T-helper 1 cell (primary cell): ENCODE results near the gene HPCAL4.
A peak's percentile ranks its signal among the peaks of the same experiment; 100 is the strongest.

Experiments
- DNase-seq, 5 donors: peaks; one replicate each; pipeline ENCODE4 v3.0.0-alpha.2; 2012 to 2020

The HPCAL4 gene

DNA sequence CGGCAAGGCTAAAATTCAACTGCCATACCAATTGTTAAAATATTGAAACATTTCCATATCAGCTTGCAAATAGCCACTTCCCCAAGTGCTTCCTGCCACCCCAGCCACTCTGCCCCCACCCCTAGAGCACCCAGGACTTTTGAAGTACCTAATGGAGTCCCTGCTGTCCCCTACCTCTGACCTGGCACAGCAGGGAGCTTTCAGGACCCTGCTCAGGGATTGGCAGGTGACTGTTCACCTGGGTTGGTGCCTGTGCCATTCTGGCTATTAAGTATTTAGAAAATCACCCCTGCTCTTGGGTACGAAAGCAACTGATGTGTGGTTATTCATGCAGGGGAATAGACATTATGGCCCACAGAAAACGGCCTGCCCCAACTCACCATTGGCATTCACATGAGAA is 9.1 kb upstream of the HPCAL4 start:
- DNase-seq = no peak

DNA sequence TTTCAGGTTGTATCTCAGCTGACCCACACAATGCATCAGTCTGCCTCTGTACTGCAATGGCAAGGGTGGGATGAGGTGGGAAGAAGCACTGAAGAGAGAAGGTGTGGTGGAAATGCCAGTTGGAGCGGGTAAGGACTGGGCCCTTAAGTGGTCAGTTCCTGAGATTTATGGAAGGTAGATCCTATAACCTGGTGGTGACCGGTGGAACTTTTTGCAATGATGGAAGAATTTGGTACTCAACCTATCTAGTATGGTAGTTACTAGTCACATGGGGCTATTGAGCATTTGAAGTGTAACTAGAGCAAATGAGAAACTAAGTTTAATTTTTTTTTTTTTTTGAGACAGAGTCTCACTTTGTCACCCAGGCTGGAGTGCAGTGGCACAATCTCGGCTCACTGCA is 8.2 kb upstream of the HPCAL4 start:
- no peak for DNase-seq

DNA sequence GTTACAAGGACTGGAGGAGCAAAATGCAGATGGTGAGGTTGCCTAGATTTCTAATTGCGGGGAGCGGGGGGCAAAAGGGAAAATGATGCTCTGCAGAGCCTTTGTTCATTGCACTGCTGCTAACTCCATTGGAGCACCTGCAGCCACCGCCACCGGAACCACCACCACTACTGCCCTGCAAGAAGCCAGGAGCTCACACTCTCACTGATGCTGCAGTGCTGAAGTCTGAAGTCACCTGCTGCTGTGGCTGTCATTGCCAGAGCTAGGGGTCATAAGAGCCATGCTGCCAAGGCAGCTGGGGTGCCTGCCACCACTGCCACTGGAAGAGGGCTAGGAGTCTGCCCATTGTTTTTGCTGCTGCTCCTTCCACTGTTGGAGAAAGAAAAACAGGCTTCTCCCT is 7.3 kb upstream of the HPCAL4 start:
- no peak for DNase-seq

DNA sequence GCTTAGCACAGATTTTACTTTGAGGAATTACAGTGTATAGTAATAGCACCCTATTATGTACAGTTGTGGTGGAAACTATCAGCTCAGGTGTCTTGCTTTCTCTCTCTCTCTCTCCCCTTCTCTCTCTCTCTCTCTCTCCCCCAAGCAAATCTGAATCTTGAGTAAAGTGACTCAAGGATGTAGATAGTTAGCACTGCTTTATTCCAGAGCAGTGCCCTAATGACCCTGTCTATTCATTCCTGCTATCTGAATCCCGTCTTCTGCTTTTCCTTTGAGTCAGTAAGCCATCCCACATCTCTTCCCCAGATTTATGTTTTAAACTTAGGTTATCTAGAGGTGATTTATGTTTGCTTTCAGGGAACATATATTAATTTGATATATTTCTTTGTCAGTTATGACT is 5.2 kb upstream of the HPCAL4 start:
- DNase-seq = no peak

DNA sequence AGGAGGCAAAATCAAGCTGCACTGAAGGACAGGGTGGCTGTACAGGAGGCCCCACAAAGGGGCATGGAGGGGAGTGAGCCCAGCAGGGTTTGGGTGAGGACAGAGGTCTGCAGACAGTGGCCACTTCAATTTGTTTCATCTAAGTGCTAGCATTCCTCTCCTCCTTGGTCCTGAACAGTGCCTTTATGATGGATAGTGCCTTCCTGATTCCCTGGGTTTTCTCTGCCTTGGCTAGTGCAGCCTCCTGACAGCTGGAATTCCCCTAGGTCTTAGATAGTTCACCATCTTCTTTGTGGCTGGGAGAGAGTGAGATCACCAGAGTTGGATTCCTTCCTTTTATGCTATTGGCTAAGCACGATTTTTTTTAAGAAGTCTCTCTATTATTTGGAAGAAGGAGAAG is 3.8 kb upstream of the HPCAL4 start:
- DNase-seq = no peak

DNA sequence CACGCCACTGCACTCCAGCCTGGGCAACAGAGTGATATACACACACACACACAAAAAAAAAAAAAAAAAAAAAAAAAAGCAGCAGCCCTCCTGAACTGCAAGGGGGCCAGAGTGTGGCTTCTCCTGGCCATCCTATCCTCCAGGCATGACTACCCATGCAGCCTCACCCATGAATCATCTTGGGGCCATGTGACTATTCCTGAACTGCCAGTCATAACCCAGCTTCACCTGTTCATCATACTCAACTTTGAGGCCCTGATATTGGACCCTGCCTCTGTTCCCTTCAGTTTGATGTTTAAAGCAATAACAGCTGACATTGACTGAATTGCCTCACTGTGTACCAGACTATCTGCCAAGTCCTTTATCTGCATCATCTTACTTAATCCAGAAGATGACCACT is 2.8 kb upstream of the HPCAL4 start:
- DNase-seq = no peak

DNA sequence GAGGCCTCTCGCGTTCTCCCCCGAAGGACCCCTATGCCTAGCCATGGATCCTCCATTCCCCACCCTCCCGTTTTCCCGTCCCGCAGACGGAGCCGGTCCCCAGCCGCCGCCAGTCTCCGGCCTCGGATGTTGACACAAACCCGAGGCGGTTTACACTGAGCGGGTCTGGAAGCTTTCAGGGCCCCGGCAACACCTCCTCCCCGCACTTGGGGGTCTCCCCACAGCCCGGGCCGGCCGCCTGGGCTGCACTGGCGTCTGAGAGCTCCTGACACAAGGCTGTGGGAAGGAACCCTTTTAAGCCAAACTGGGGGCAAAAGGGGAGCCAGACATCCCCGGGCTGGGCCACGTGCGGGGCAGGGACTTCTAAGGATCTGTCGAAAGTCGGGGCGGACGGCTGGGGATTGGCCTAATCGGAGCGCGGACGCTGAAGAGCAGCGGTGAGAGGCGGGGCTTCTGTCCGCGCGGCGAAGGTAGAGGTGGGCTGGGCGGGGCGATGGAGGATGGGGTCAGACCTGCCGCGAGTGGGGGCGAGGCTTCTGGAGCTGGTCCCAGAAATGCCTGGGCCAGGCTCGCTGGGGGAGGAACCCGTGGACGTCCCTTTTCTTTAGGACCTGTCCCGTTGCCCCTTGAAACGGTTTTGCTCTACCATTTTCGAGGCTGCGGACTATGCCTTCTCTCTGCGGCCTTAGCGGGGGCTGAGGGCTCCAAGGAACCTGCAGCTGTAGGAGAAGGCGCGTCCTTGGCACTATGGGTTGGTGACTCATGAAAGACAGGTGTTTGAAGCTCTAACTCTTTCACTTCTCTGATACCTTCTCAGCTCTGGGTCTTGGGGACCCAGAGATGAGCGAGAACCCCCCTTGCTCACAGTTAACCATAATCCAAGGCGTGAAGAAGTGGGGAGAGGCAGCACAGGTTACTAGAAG is 1.2 kb upstream of the HPCAL4 start:
- no peak for DNase-seq

DNA sequence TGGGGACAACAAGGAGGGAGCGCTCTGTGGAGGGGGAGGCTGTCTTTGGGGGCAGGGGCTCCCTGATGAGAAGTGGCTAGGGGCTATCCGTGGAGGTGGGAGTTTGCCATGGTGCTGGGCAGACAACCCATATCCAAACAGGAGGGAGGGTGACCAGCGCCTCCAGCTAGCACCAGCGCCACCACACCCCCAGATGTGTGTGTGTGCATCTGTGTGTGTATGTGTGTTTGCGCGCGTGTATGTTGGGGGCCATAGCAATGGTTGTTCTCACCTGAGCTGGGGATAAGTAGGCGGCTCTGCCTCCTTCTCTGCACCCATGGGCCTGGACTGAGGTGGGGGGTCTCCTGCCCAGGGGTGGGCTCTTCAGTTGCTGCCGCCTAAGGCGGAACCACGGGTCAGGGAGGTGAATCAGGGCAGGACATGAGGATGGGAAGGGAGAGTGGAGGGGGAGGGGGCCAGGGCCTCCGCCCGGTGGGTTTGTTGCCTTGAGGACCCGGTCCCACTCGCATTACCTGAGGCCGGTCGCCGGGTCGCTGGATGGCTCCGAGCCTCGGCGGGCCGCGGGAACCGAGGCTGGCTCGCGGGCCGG is 345 bp downstream of the HPCAL4 start:
- no peak for DNase-seq

DNA sequence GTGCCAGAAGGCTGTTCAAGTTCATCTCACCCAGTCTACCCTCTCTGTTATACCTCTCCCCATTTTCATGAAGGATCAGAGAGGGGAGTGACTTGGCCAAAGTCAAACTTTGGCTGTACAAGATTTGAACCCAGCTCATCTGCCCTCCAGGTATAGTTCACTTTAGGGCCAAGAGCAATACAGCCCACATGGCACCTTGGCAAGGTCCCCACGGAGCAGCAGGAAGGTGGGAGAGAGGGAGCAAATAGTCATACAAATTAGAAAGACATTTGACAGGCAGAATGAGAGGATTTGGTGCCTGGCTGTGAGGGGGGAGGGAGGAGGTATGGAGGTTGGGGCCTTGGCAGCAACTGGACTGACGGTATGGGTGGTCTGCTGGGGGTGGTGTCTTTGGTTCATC is 1.0 kb downstream of the HPCAL4 start:
- DNase-seq = no peak

DNA sequence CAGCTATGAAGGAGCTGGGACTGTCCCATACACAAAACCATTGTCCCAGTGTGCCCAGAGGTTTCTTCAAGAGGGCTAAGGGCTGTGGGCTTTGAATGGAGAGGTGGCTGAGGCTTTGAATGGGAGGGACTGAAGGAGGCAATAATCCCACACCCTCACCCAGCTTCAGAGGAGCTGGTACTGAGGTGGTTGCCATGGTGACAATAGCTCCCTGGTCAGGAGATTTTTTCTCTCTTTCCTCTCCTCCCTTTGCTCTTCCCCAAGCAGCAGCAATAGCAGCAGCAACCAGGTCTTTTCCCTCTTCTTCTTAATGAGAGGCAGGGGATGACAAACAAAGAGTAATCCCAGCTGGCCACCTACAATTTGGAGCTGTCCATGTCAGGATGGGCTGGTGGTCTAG is 1.6 kb downstream of the HPCAL4 start:
- DNase-seq = no peak

DNA sequence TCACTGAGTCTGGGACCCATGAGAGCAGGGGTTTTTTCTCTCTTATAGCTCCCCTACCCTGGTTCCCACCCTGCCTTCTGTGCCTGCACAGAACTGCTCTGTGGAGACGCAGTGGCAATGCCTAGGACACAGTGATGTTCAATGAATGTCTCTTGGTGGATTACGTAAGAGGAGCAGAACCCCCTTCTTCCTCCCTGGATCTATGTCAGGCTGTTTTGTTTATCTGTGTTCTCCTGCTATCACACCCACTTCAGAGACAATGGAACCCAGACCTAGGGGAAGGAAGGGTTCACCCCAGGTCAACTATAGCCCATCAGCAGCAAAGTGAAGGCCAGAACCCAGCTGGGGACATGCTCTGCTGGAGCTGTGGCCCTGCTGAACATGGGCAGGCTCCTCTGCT is 2.0 kb downstream of the HPCAL4 start:
- DNase-seq = no peak

DNA sequence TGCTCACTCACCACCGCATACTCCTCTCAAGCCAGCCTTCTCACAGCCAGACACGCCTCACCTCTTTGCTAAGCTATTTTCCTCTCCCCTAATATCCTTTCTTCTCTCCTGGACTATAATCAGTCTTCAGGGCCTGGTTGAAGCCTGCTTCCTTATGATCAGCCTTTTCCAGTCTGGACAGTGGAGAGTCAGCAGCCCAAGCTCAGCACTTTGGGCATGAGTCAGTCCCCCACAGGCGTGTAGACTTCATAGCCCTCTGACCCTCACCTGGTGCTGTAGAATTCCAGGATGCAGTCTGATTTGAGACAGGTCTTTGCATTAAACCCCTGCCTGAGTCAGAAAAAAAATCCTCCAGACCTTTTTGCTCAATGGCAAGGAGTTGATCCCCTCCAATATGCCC is 2.5 kb downstream of the HPCAL4 start:
- no peak for DNase-seq

DNA sequence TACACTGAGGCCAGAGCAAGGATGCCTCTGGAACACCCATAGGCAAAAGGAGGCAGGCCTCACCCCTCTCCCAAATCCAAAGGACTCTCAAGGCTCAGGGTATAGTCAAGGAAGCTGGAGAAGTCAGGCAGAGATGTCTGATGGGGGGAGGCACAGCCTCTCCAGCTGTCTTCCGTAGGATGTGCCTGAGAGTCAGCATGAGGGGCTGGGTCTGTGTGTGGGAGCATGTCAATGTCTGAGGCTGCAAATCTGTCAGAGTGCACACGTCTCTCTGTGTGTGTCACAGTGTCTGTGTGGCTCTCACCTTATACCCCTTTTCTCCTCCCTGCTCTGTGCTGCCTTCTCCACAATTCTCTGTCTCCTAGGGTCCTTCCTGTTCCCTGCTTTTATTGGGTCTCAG is 4.0 kb downstream of the HPCAL4 start:
- DNase-seq = no peak

DNA sequence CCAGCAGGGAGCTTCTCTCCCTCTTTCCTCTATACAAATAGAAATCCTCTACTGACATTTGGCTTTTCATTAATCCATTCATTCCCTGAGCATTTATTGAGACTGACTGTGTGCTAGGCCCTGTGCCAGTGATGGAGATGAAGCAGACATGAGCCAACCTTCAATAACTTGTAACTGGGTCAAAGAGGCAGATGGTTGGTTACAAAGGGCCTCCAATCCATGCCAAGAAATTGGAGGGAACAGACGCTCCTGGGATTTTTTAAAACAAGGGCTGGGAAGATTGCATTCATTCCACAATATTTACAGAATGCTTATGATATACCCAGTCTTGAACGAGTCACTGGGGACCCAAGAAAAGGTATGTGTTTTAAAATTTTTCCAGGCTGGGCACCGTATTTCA is 6.2 kb downstream of the HPCAL4 start:
- no peak for DNase-seq

DNA sequence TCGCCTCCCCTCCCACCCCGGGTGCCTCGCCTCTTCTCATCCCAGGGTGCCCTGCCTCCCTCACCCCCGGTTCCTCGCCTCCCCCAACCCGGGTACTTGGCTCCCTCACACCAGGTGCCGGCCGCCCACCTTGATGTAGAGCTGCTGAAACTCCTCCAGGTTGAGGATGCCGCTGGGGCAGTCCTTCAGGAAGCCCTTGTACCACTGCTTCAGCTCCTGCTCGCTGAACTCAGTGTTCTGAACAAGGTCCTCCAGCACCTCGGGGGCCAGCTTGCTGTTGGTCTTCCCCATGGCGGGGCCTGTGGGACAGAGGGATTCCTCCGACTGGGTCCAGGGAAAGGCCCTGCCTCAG is 6.9 kb downstream of the HPCAL4 start:
- DNase-seq = no peak

DNA sequence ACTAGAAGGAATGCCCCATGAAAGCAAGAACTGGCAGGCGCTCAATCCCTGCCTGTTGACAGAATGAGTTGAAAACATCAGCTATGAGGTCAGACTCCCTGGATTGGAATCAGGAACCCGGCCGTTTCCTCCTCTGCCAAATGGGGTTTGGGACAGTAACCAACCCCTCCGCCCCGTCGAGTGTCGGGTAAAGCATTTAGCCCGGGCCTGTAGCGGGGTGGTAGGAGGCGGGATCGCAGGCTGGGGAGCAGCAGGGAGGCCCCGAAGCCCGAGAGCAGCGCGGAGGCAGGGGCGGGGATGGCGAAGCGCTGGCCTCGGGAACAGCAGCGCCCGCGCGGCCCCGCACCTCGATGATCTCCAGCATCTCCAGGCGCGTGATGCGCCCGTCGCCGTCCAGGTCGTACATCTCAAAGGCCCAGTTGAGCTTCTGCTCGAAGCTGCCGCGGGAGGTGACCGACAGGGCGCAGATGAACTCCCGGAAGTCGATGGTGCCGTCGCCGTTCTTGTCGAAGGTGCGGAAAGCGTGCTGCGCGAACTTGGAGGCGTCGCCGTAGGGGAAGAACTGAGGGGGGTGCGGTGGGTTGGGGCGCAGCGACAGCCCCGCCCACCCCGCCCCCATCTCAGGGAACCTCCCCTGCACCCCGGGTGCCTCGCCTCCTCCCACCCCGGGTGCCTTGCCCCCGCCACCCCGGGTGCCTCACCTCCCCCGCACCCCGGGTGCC is 7.5 kb downstream of the HPCAL4 start:
- peak in 3 of 5 donors; percentile 36 to 55 (median 52) for DNase-seq

DNA sequence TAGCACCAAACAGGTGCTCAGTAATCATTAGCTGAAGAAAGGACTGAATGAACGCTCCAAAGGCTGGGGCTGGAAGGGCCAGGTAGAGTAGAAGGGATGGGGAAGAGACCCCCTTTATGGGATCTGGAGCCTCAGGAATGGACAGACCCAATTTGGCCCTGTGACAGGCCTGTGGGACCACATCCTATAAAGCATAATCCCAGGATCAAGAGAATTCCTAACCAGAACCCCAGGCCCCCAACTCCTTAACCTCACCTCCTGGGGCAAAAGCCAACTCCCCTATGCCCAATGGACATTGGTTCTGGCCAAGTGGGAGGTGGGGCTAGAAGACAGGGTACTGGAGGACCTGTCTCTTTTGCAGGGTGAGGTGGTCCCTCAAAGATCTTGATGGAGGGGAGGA is 9.2 kb downstream of the HPCAL4 start:
- DNase-seq = no peak

DNA sequence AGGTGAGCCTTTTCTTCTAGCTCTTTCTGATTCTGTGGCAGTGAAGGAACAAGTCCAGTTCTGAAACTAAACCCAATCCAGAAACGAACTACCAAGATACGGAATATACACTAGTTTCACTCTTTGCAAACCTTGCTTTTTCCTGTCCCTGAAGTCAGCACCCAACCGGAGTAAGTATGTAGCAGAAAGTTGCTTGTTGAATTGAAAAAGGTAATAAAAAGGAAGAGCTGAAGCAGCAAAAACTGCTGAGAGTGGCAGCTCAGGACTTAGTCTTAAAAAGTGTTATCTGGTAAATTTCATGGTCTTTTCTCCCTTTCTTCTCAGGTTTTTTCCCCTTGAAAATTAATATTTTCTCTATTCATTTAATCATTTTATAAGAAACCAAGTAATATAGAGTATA is 9.9 kb downstream of the HPCAL4 start:
- DNase-seq = no peak

DNA sequence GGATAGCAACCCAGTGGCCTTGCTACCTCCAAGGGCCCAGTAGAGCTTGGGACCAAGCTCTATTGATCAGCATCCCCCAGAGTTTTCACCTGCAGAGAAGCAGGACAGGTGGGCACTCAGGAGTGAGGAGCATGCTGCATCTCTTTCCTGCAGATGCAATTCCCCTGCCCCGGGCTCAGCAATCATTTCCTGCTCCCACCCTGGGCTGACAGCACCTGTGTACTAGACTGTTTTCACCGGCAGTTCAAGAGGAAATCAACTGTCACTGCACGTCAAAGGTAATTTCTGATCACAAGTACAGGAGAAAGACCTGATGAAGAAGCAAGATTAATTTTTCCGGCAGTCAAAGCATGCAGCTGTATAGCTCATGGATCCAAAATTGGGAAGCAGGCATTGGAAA is 10.5 kb downstream of the HPCAL4 start:
- no peak for DNase-seq

DNA sequence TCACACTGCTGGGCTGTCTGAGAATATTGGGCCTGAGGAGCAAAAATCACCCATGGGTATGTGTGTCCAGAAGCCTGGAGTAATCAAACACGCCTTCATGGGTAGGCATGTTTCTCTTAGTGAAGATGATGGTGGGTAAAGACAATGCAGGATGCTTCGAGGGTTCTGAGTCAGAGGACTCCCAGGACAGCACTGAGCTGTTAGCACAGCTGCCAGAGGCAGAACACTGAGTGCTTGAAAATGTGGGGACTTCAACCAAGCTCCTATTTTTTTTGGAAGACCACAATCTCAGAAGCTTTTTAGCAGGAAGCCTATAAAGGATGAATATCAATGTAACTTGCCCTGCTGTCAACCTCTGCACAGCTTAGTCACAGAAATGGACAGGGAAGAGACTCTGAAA is 11.4 kb downstream of the HPCAL4 start:
- no peak for DNase-seq

DNA sequence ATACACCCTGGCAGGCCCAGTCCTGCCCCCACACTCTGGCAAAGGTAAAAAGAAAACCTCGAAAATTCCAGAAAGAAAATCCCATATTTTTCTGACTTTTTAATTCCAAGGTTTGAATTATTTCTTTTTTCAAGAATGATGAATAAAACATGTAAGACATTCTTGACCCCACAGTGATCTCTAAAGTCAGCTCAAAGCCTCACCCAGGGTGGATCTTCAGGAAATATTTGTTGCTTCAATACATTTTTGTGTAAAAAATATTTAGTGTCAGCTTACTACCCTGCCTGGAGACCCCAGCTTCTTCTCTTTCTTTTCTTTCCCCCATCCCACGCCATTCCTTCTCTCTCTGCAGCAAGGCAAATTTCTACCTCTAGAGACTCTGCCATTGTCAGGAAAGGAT is 12.3 kb downstream of the HPCAL4 start:
- DNase-seq = no peak

DNA sequence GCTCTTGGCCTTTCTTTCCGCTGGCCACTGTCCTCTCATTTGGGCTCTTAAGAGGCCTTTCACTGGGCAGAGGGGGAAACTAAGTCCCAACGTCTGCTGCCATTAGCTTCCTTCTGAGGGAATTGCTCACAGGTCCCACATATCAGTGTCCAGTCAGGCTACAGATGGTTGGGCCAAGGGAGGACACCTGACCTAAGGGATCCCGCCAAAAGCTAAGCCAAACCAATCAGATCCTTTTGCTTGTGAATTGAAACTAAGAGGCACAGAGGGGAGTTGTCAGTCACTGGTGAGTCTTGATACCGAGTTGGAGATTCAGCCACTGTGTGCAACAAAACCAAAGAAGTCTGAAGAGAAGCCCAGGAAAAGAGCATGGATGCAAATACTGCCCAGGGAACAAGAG is 13.6 kb downstream of the HPCAL4 start:
- DNase-seq = no peak

DNA sequence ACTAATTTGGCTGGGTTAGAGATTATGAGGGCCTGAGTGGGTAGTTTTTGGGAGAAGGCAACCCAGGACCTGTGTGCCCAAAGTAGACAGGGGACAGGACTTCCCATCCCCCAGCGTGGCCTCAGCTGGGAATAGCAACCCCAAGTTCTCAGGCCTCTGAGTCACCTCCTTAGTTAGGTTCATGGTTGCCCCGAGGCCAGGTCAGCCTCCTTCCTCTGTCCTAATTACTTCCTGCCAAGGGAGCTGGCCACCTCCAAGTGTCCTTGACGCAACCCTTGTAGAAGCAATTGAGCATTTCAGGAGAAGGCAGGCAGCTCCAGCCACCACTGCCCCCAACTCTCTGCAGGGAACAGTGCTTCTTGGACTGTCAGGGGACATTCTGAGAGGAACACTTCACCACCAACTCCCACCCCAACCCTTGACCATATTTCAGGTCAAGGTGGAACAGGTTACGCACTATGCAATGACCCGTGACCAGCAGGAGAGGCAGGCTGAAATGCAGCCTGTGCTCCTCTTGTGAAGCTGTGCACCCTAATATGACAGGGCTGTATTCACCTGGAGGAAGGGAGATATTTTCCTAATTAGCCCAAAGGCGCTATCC is 14.2 kb downstream of the HPCAL4 start:
- no peak for DNase-seq

DNA sequence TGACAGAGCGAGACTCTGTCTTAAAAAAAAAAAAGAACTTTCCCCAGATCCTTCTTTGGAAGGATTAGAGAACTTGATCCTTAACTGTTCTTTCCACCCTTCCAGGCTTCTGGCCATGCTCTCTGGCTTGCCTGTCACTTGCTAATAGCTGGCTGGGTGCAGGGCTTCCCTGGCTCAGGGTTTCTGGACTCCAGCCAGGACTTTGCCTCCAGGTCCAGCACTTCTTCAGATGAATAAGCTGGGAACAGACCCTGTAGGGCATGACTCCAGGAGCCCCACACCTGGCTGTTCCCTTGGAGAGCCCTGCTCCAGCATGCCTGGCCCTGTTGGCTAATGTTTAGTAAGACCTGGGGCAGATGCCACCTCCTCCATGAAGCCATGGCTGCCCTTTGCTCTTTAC is 16.0 kb downstream of the HPCAL4 start:
- DNase-seq = no peak
